Thyroid gland (tissue), 4 donors: ENCODE measurements around the gene ZNF454.

Experiments
- POLR2A ChIP-seq, 2 donors: fragments of 450-650 bp; IDR thresholded peaks; one replicate each; pipeline ENCODE4 v1.6.1; 2017; ENCODE audit warnings: antibody characterized with exemption in 2 of 2, mild to moderate bottlenecking in 2 of 2, moderate library complexity in 1 of 2
- TF ChIP-seq, protein P1 (sequence below), 6 experiments: fragments of 200-600 bp in 3 of 6; fragments of 450-650 bp in 3 of 6; sonication (generic) in 3 of 6; IDR thresholded peaks; one replicate each; pipeline ENCODE4 v1.5.1; 2016 to 2019; ENCODE audit warnings: antibody characterized with exemption in 6 of 6, mild to moderate bottlenecking in 2 of 6, inconsistent platforms in 1 of 6, moderate library complexity in 1 of 6

DNA sequence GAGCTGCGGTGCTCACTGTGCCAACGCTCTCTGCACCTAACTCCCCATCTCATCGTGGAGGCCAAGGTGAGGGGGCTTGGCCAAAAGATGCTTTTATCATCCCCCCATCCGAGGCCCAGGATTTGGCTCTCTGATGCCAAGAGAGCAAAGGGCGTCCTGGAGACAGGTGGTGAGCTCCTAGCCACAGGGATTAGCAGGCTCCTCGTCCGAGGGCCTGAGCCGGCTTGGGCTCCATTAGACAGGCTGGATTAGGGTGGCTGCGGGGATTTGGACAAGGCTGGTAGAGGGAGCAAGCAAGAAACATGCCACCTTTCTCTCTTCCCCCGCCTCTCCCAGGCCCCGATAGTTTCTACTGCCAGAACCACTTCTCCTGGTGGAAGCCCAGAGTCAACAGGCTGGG, 55.2 kb downstream of the ZNF454 start:
- TF ChIP-seq, protein P1, sequence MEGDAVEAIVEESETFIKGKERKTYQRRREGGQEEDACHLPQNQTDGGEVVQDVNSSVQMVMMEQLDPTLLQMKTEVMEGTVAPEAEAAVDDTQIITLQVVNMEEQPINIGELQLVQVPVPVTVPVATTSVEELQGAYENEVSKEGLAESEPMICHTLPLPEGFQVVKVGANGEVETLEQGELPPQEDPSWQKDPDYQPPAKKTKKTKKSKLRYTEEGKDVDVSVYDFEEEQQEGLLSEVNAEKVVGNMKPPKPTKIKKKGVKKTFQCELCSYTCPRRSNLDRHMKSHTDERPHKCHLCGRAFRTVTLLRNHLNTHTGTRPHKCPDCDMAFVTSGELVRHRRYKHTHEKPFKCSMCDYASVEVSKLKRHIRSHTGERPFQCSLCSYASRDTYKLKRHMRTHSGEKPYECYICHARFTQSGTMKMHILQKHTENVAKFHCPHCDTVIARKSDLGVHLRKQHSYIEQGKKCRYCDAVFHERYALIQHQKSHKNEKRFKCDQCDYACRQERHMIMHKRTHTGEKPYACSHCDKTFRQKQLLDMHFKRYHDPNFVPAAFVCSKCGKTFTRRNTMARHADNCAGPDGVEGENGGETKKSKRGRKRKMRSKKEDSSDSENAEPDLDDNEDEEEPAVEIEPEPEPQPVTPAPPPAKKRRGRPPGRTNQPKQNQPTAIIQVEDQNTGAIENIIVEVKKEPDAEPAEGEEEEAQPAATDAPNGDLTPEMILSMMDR (IDR thresholded peaks at IDR 0.05): no peak
- no peak for TF ChIP-seq POLR2A (IDR thresholded peaks at IDR 0.05)
